Body of pancreas (tissue), 4 donors: Measurements from ENCODE around the gene SDE2.

Experiments used
- CTCF ChIP-seq, 7 experiments: fragments of 450-650 bp in 4 of 7; fragments of 200-600 bp in 3 of 7; sonication (generic) in 3 of 7; IDR thresholded peaks; one replicate each; pipeline ENCODE4 v1.5.1; 2016 to 2019; ENCODE audit warnings: antibody characterized with exemption in 7 of 7
- POLR2A ChIP-seq, 3 donors: fragments of 450-650 bp; IDR thresholded peaks; one replicate each; pipeline ENCODE4 v1.6.1; 2016; ENCODE audit warnings: antibody characterized with exemption in 3 of 3, mild to moderate bottlenecking in 2 of 3

- peak; percentile 63 to 76 (median 64) for TF ChIP-seq CTCF (IDR thresholded peaks at IDR 0.05)
- TF ChIP-seq POLR2A (IDR thresholded peaks at IDR 0.05), result no peak
Observed at GRCh38 chr1:225962440-225962975, 36.6 kb downstream of the SDE2 start.
